NCI-H187 treated with DMSO at 0.1 percent for 48 hours (cell line): ENCODE data around the gene CPXM2.

Experiments used
- DNase-seq: peaks from one replicate; lab custom pipeline; 2025; lab: John Stamatoyannopoulos, UW

The CPXM2 gene

GRCh38 chr10:123891144-123892071, at the start of gene CPXM2:
Gene CPXM2, minus strand, starts transcription at chr10:123891807. Its CDS starts 148 bp downstream, at chr10:123891659.
- no peak for DNase-seq

DNA sequence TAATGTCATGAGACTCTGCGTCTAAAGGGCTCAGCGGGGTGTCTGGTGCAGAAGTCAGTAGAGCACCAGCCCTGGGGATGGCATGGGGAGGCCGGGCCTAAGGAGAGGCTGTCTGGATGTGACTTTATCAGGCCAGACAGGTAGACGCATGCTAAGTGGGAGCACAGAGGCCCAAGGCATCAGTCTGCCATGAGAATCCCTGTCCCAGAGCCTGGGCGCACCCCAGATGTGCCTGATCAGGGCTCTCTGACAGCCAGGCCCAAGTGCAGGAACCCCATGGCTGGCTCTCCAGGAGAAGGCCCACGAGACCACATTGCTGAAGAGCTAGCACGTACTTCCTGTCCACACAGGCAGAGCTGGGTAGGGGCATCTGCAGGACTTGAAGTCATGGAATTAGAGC, 48.0 kb upstream of the CPXM2 start:
- DNase-seq: no peak

DNA sequence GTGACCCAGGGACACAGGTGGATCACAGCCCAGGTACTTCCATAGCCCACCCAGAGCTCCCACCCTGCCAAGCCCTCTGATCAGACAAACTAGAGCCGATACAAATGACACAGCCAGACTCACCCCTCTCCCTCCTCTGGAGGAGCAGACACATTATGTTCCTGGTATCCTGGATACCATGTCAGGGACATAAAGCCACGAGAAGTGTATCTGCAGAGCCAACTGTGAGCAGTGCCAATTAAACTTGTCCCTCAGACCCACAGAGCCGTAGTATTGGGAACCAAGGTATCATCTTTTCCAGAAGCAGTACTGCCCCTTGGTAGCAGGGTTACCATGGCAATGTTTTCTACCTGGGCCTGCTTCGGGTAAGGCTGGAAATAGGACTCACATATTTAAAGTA, 47.3 kb upstream of the CPXM2 start:
- DNase-seq: no peak

DNA sequence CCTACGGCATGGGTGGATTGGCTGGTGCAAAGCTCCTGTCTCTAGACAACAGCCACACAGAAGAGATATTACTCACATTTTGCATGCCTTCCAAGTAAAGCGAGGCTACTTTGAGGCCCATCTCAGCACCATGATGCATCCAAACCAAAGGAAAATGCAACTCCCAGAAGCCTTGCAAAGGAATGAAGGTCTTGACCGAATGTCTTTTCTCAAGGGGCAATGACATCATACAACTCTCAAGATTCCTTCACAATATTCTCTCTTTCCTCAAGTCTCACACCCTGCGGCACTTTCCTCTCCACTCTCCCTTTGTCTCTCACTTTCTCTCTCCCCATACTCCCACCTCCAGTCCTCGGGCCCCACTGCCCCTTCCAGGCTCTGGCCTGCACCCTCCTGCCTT, 44.8 kb upstream of the CPXM2 start:
- no peak for DNase-seq

DNA sequence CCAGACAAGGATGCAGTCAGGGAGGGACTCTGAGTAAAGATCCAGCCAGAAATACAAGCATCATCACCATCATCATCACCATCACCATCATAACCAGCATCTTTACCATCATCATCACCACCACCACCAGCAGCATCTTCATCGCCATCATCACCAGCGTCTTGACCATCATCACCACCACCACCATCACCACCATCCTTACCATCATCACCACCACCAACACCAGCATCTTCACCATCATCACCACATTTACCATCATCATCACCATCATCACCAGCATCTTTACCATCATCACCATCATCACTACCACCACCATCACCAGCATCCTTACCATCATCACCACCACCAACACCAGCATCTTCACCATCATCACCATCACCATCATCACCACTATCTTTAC, 44.1 kb upstream of the CPXM2 start:
- no peak for DNase-seq

GRCh38 chr10:123934846-123935245, 43.2 kb upstream of the CPXM2 start:
- no peak for DNase-seq

GRCh38 chr10:123930340-123931001, 38.9 kb upstream of the CPXM2 start:
- no peak for DNase-seq

GRCh38 chr10:123929791-123930190, 38.2 kb upstream of the CPXM2 start:
- DNase-seq: no peak

- DNase-seq: no peak
Measured at GRCh38 chr10:123928427-123928826, 36.8 kb upstream of the CPXM2 start.

- DNase-seq: no peak
Measured at GRCh38 chr10:123926401-123927264, 35.0 kb upstream of the CPXM2 start.

DNA sequence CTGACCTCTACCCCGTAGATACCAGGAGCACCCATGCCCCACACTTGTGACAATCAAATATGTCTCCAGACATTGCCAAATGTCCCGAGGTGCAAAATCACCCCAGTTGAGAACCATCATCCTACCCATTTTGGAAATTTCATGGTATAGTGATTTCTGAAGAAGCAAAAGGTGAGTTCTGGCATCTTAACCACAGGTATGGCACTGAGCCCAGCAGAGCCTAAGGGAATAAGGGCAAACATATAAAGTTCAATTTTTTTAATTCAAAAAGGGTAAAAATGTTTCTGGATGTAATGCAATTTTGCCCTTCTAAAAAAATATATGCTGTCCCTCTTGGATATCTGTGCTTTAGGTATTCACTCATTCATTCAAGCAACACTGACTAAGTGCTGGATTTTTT, 30.5 kb upstream of the CPXM2 start:
- no peak for DNase-seq

DNA sequence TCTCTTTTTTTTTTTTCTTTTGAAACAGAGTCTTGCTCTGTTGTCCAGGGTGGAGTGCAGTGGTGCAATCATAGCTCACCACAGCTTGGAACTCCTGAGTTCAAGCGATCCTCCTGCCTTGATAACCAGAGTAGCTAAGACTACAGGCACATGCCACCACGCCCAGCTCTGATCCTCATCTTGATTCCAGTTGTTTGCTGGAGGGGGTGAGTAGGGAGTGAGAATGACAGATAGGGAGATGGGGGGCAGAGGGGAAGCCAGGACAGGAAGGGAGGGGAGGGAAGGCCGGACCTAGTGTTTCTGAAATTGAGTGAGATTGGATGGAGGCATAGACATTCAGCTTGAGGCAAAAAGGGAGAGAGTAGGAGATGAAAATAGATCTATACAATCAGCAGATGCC, 25.2 kb upstream of the CPXM2 start:
- DNase-seq: no peak

DNA sequence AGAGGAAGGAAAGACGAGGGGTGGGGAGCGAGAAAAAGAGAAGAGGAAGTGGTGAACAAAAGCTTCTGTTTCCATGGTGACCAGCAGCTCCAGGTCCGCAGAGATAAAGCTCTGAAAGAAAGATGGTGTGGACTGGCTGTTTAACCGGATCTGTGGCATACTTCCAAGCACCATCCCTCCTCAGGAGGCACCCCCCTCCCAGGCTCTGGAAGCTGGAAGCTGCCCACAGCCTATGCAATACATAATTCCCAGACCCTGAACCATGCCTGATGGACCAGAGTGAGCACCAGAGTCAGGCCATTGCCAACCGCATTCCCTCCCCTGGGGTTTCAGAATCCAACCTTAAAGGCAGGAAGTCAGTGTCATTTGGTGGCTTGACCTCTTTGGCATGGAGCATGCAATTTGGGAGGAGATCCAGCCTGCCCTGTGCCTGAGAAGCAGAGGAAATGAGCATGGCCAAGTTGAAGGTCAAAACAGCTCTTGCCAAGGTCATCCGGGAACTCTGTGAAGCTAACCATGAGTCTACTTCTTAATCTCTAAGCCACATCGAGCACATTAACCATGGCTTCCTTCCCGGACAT, 22.2 kb upstream of the CPXM2 start:
- DNase-seq: no peak

DNA sequence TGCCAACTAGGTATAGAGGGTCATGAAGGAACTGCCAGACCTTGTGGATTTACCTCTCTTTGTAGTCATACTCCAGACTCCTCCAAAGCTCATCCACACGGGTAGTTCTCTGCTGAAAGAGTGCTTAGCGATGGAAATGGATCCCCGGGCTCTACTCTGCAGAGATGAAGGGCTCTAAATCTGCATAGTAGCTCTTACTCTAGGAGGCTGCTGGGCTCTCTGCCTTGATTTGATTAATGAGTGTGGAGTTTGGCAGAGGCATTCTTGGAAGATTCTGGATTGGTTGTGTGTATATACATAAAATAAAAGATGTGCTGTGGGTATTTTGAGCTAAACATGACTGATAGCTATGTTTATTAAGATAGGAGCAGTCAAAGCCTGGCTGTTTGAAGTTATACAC, 21.3 kb upstream of the CPXM2 start:
- DNase-seq: no peak

DNA sequence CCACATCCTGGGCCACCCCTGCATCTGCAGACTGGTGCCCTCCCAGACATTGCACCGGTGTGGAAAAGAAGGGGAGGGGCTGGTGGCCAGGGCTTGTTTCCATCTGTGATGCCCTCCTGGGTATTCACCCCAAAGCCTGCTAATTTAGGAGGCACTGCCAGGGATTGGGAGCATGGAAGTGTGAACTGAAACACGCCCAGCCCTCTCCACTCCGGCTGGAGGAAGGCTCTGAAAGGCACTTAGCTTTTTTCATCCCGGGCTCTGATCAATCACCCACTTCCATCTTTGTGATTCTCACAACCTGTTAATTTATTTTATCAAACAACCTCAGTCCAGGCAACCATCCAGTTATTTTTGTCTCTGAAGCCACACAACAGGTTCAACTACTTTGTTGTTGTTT, 20.9 kb upstream of the CPXM2 start:
- no peak for DNase-seq

GRCh38 chr10:123911866-123912265, 20.3 kb upstream of the CPXM2 start:
- DNase-seq: peak; percentile 24

- DNase-seq: no peak
Measured at GRCh38 chr10:123909866-123910265, 18.3 kb upstream of the CPXM2 start.

- DNase-seq: no peak
Measured at GRCh38 chr10:123909426-123909825, 17.8 kb upstream of the CPXM2 start.

DNA sequence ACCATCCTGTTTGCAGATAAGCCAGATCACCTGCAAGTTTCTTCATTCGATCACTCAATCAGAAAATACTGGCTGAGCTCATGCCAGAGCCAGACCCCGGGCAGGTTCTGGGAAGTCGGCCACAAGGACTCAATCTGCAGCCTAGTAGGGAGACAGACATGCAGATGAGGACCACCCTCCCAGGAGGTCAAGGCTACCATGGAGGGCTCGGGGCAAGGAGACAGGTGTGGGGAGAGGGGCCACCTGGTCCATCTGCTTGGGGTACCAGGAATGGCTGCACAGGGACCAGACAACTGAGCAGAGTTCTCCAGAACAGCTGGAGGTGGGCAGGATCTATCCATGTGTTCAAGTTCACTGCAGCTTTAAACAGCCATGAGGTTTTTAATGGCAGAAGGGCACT, 16.8 kb upstream of the CPXM2 start:
- DNase-seq: no peak

GRCh38 chr10:123906884-123907652, 15.5 kb upstream of the CPXM2 start:
- DNase-seq: no peak

- DNase-seq: no peak
Measured at GRCh38 chr10:123906296-123906695, 14.7 kb upstream of the CPXM2 start.
